SK-N-SH (cell line): ENCODE data around the gene SLC22A23. TPM values are rescaled to one million over a fixed set of nuclear protein-coding genes. Genes with fewer than 3 reads are reported as not detected.

Experiments used
- CTCF ChIA-PET: fragments of 300-600, 350-600 bp; formaldehyde crosslinking; extraction: SDS; loops from one replicate; lab custom pipeline; 2021; lab: Yijun Ruan, JAX
- POLR2A ChIA-PET: fragments of 350-600 bp; sonication (Branson Sonifier 250); formaldehyde crosslinking; extraction: SDS; loops from one replicate; lab custom pipeline; 2020; ENCODE audit warnings: antibody characterized with exemption, inconsistent platforms; lab: Yijun Ruan, JAX
- DNase-seq: peaks from one replicate; pipeline ENCODE4 v3.0.0; 2012
- H2AFZ ChIP-seq: fragments of 200-600 bp; sonication (generic); 2 replicates; pipeline ENCODE4 v1.8.1; 2016; ENCODE audit warnings: antibody characterized with exemption, mild to moderate bottlenecking, low read depth
- H3F3A ChIP-seq: fragments of 200-600 bp; sonication (generic); replicated peaks from 2 replicates; pipeline ENCODE3; 2016; ENCODE audit warnings: antibody characterized with exemption, mild to moderate bottlenecking; ENCODE audit not compliant: insufficient read depth
- H3K27ac ChIP-seq, 2 experiments: fragments of 200-500 bp in 1 of 2; fragments of 200-600 bp in 1 of 2; sonication (Bioruptor generic) in 1 of 2; sonication (generic), shearing (Covaris generic) in 1 of 2; 2 replicates each; pipeline versions ENCODE4 v1.5.1 to v1.6.1; 2014 to 2016; ENCODE audit warnings: low read depth in 2 of 2, inconsistent platforms in 1 of 2, low read length in 1 of 2, mild to moderate bottlenecking in 1 of 2, mixed read lengths in 1 of 2
- H3K27me3 ChIP-seq: fragments of 200-600 bp; sonication (generic), shearing (Covaris generic); 2 replicates; pipeline ENCODE4 v1.6.1; 2016; ENCODE audit warnings: mixed run types; ENCODE audit not compliant: insufficient read depth
- H3K36me3 ChIP-seq, 2 experiments: fragments of 200-500 bp in 1 of 2; fragments of 200-600 bp in 1 of 2; sonication (Bioruptor generic) in 1 of 2; sonication (generic) in 1 of 2; replicated peaks in 1 of 2; 2 replicates each; pipeline versions ENCODE3 to v1.5.1; 2014 to 2016; ENCODE audit warnings: low read length in 1 of 2, mild to moderate bottlenecking in 1 of 2; ENCODE audit not compliant: insufficient read depth in 2 of 2, control insufficient read depth in 1 of 2
- H3K4me1 ChIP-seq, 2 experiments: fragments of 200-500 bp in 1 of 2; fragments of 200-600 bp in 1 of 2; sonication (Bioruptor generic) in 1 of 2; sonication (generic), shearing (Covaris generic) in 1 of 2; 2 replicates each; pipeline versions ENCODE4 v1.5.1 to v1.6.1; 2014 to 2016; ENCODE audit warnings: low read depth in 1 of 2, low read length in 1 of 2, mixed run types in 1 of 2; ENCODE audit not compliant: insufficient read depth in 2 of 2, control insufficient read depth in 1 of 2
- H3K4me2 ChIP-seq: fragments of 200-600 bp; sonication (generic), shearing (Covaris generic); 2 replicates; pipeline ENCODE4 v1.6.1; 2017; ENCODE audit warnings: mixed run types
- H3K4me3 ChIP-seq, 2 experiments: fragments of 200-500 bp in 1 of 2; fragments of 200-600 bp in 1 of 2; sonication (Bioruptor generic) in 1 of 2; sonication (generic), shearing (Covaris generic) in 1 of 2; 2 replicates each; pipeline versions ENCODE4 v1.5.1 to v1.8.1; 2014 to 2016; ENCODE audit warnings: low read depth in 2 of 2, inconsistent platforms in 1 of 2, low read length in 1 of 2, mild to moderate bottlenecking in 1 of 2, mixed read lengths in 1 of 2, moderate library complexity in 1 of 2
- H3K79me2 ChIP-seq: fragments of 200-600 bp; sonication (generic); 2 replicates; pipeline ENCODE4 v1.8.1; 2017; ENCODE audit warnings: mild to moderate bottlenecking; ENCODE audit not compliant: insufficient read depth
- H3K9ac ChIP-seq: fragments of 200-600 bp; sonication (generic); 2 replicates; pipeline ENCODE4 v1.6.1; 2017; ENCODE audit warnings: mixed run types
- H3K9me2 ChIP-seq: fragments of 200-600 bp; sonication (generic); 2 replicates; pipeline ENCODE4 v1.6.1; 2017; ENCODE audit warnings: mixed run types
- H3K9me3 ChIP-seq: fragments of 200-600 bp; sonication (generic); 2 replicates; pipeline ENCODE4 v1.6.1; 2017; ENCODE audit warnings: mixed run types, mild to moderate bottlenecking, moderate library complexity
- H4K20me1 ChIP-seq: fragments of 200-600 bp; sonication (generic); 2 replicates; pipeline ENCODE4 v1.6.1; 2017; ENCODE audit warnings: mild to moderate bottlenecking, mixed run types; ENCODE audit not compliant: insufficient read depth
- CHD2 ChIP-seq: fragments of 150-350 bp; IDR thresholded peaks from 2 replicates; pipeline ENCODE4 v1.6.1; 2018; ENCODE audit warnings: low read length; ENCODE audit not compliant: partially characterized antibody
- ELF1 ChIP-seq: IDR thresholded peaks from 2 replicates; pipeline ENCODE4 v1.4.0; 2012
- EP300 ChIP-seq, 2 experiments: IDR thresholded peaks; 2 replicates each; pipeline versions ENCODE4 v1.4.0 to v1.6.1; 2012; ENCODE audit warnings: borderline replicate concordance in 1 of 2, low read depth in 1 of 2, low read length in 1 of 2
- FOSL2 ChIP-seq: IDR thresholded peaks from 2 replicates; pipeline ENCODE4 v1.4.0; 2012; ENCODE audit warnings: low read depth, mild to moderate bottlenecking, moderate library complexity, borderline replicate concordance
- FOXJ3 ChIP-seq: sonication (generic); formaldehyde crosslinking; IDR thresholded peaks from 2 replicates; pipeline ENCODE4 v1.5.1; 2020; ENCODE audit warnings: mild to moderate bottlenecking, missing genetic modification reagents
- FOXM1 ChIP-seq: IDR thresholded peaks from 2 replicates; pipeline ENCODE4 v1.4.0; 2012; ENCODE audit warnings: low read depth, mild to moderate bottlenecking
- GATA2 ChIP-seq: sonication (generic); formaldehyde crosslinking; IDR thresholded peaks from 2 replicates; pipeline ENCODE4 v1.5.0; 2020; ENCODE audit warnings: mild to moderate bottlenecking, missing genetic modification reagents
- JUND ChIP-seq: IDR thresholded peaks from 2 replicates; pipeline ENCODE4 v1.4.0; 2012
- MEF2A ChIP-seq: IDR thresholded peaks from 2 replicates; pipeline ENCODE4 v1.4.0; 2012; ENCODE audit warnings: low read depth, borderline replicate concordance
- MXI1 ChIP-seq: IDR thresholded peaks from 2 replicates; pipeline ENCODE4 v1.6.1; 2012; ENCODE audit warnings: mild to moderate bottlenecking, low read depth, low read length, improper control_type of control experiment
- NFIC ChIP-seq: IDR thresholded peaks from 2 replicates; pipeline ENCODE4 v1.4.0; 2012; ENCODE audit warnings: borderline replicate concordance
- NRF1 ChIP-seq: IDR thresholded peaks from 2 replicates; pipeline ENCODE4 v1.6.1; 2012; ENCODE audit warnings: low read depth, mild to moderate bottlenecking, low read length
- RAD21 ChIP-seq: IDR thresholded peaks from 2 replicates; pipeline ENCODE4 v1.6.1; 2012; ENCODE audit warnings: mild to moderate bottlenecking, low read length
- RFX5 ChIP-seq: IDR thresholded peaks from 2 replicates; pipeline ENCODE4 v1.6.1; 2012; ENCODE audit warnings: mild to moderate bottlenecking, improper control_type of control experiment, low read length
- RXRA ChIP-seq: IDR thresholded peaks from 2 replicates; pipeline ENCODE4 v1.4.0; 2012; ENCODE audit warnings: low read depth, mild to moderate bottlenecking, borderline replicate concordance
- SIN3A ChIP-seq: IDR thresholded peaks from 2 replicates; pipeline ENCODE4 v1.6.1; 2012; ENCODE audit warnings: low read depth, mild to moderate bottlenecking, low read length, moderate library complexity, borderline replicate concordance
- TCF12 ChIP-seq: IDR thresholded peaks from 2 replicates; pipeline ENCODE4 v1.4.0; 2012
- TEAD4 ChIP-seq: IDR thresholded peaks from 2 replicates; pipeline ENCODE4 v1.4.0; 2012; ENCODE audit warnings: mild to moderate bottlenecking, borderline replicate concordance; ENCODE audit not compliant: insufficient read depth
- WGBS: methylation state at CpG from one replicate; pipeline ENCODE4 v1.1.6; 2017; ENCODE audit warnings: low lambda C conversion rate; 5-methylcytosine and 5-hydroxymethylcytosine counted together
- polyA plus RNA-seq, 3 experiments: library from polyadenylated mRNA; depleted of rRNA; stranded (reverse); fragments of >200 nt; gene quantifications; 2 replicates each; pipeline ENCODE4 v1.2.3, GENCODE V29; 2012
- TF ChIP-seq, protein P1 (sequence below): fragments of 150-350 bp; IDR thresholded peaks from 2 replicates; pipeline ENCODE4 v1.6.1; 2016; ENCODE audit warnings: mild to moderate bottlenecking, low read depth, low read length
- TF ChIP-seq, protein P2 (sequence below): IDR thresholded peaks from 2 replicates; pipeline ENCODE4 v1.4.0; 2012; ENCODE audit warnings: low read depth
- TF ChIP-seq, protein P3 (sequence below): fragments of 200-600 bp; sonication (generic); IDR thresholded peaks from 2 replicates; pipeline ENCODE4 v1.6.1; 2017; ENCODE audit warnings: antibody characterized with exemption, mild to moderate bottlenecking, moderate library complexity

SLC22A23 gene
- polyA plus RNA-seq, 1 of the 3 experiments (the other 2 are of a cell fraction): not detected

DNA sequence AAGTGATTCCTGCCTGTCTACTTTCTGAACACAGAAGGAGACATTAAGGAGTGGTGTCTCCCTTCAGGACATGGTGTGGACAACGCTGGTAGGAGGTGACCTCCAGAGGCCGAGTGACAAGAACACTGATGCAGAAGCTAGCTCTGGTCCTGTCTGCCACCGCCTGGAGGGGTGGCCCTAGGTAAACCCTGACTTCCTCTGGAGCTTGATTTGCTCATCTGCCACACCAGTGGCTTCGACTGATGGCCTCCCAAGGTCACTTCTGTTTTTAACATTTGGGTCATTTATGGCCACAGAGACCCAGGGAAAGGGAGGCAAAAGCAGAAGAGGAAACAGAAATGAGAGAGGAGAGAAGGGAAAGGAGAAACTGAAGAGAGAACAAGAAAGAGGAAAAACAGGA, 49.4 kb upstream of the SLC22A23 start (continued):
- TF ChIP-seq, protein P1, sequence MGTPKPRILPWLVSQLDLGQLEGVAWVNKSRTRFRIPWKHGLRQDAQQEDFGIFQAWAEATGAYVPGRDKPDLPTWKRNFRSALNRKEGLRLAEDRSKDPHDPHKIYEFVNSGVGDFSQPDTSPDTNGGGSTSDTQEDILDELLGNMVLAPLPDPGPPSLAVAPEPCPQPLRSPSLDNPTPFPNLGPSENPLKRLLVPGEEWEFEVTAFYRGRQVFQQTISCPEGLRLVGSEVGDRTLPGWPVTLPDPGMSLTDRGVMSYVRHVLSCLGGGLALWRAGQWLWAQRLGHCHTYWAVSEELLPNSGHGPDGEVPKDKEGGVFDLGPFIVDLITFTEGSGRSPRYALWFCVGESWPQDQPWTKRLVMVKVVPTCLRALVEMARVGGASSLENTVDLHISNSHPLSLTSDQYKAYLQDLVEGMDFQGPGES: no peak
- TF ChIP-seq RAD21 (no peak), NFIC (no peak), TEAD4 (no peak), NRF1 (no peak), FOSL2 (no peak), TCF12 (no peak), EP300 (IDR thresholded peaks at IDR 0.05; ENCODE audit: borderline replicate concordance in 1 of 2, low read depth in 1 of 2, low read length in 1 of 2) (no peak), RXRA (no peak)
- TF ChIP-seq, all 33 proteins: peak for 0

DNA sequence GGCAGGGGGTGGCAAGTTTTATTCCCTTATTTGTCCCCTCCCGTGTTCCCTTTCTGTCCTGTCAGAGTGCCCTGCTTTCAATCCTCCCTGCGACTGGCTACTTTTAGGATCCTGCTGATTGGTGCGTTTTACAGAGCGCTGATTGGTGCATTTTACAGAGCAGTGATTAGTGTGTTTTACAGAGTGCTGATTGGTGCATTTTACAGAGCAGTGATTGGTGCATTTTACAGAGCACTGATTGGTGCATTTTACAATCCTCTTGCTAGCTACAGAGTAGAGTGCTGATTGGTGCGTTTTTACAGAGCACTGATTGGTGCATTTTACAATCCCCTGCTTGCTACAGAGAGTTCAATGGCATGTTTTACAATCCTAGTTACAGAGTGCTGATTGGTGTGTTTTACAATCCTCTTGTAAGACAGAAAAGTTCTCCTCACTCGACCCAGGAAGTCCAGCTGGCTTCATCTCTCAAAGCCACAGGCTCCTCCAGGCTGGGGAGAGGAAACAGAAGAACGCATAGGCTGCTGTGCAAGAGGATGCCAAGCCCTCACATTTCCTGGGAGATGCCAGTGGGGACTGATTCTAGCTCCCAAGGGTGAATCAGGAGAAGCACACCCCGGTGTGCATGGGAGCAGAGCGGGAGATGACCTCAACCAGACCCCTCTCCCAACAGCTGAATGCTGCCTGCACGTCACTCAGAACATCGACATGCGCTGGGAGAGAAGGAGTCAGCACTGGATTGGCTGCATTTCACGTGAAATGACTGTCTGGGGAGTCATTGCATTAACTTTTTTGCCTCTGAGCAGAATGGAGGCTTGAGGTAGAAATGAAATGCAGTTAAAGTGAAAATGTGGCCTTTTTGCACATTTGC, 48.3 kb upstream of the SLC22A23 start:
- Histone ChIP-seq H4K20me1 (no peaks in the 10 kb centered on the region), H3K79me2 (no peaks in the 10 kb centered on the region), H3K9me2 (no peaks in the 10 kb centered on the region), H2AFZ (no peak overlapping the region), H3F3A (no peaks in the 10 kb centered on the region), H3K36me3 (no peaks in the 10 kb centered on the region), H3K4me2 (no peak overlapping the region), H3K9me3 (no peaks in the 10 kb centered on the region)
- WGBS: 50% methylated on average over 13 of the region's 13 CpGs
- CTCF ChIA-PET: no interaction called here
- TF ChIP-seq MXI1: no peak
- no peak for TF ChIP-seq FOXJ3 (CRISPR knock-in tag)
- TF ChIP-seq, protein P2, sequence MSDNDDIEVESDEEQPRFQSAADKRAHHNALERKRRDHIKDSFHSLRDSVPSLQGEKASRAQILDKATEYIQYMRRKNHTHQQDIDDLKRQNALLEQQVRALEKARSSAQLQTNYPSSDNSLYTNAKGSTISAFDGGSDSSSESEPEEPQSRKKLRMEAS: no peak
- no peak for TF ChIP-seq FOXM1
- no peak for TF ChIP-seq TEAD4
- no peak for TF ChIP-seq RFX5
- TF ChIP-seq, protein P3, sequence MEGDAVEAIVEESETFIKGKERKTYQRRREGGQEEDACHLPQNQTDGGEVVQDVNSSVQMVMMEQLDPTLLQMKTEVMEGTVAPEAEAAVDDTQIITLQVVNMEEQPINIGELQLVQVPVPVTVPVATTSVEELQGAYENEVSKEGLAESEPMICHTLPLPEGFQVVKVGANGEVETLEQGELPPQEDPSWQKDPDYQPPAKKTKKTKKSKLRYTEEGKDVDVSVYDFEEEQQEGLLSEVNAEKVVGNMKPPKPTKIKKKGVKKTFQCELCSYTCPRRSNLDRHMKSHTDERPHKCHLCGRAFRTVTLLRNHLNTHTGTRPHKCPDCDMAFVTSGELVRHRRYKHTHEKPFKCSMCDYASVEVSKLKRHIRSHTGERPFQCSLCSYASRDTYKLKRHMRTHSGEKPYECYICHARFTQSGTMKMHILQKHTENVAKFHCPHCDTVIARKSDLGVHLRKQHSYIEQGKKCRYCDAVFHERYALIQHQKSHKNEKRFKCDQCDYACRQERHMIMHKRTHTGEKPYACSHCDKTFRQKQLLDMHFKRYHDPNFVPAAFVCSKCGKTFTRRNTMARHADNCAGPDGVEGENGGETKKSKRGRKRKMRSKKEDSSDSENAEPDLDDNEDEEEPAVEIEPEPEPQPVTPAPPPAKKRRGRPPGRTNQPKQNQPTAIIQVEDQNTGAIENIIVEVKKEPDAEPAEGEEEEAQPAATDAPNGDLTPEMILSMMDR: no peak
- TF ChIP-seq GATA2 (CRISPR knock-in tag): no peak
- no peak for TF ChIP-seq TCF12
- TF ChIP-seq SIN3A: no peak
- no peak for TF ChIP-seq JUND
- no peak for TF ChIP-seq RXRA
- no peak for TF ChIP-seq MEF2A
- no peak for TF ChIP-seq CHD2
- no peak for TF ChIP-seq NFIC
- no peak for TF ChIP-seq ELF1
- TF ChIP-seq, all 33 proteins: peak for 0
- Histone ChIP-seq H3K27me3 (peaks cover 21% of the 10 kb centered on the region), H3K4me1 (no peaks in the 10 kb centered on the region), H3K9ac (no peak overlapping the region), H3K27ac (no peak overlapping the region), H3K4me3 (no peak overlapping the region)
- POLR2A ChIA-PET: no interaction called here
- no peak for DNase-seq
